ENCODE data around the gene SLC41A3. TPM values are rescaled to one million over a fixed set of nuclear protein-coding genes. Genes with fewer than 3 reads are reported as not detected.

Gene SLC41A3
- total and polyA plus RNA-seq, 2 of the 4 experiments (the other 2 are of a cell fraction): 30.5 to 43.5 TPM

DNA sequence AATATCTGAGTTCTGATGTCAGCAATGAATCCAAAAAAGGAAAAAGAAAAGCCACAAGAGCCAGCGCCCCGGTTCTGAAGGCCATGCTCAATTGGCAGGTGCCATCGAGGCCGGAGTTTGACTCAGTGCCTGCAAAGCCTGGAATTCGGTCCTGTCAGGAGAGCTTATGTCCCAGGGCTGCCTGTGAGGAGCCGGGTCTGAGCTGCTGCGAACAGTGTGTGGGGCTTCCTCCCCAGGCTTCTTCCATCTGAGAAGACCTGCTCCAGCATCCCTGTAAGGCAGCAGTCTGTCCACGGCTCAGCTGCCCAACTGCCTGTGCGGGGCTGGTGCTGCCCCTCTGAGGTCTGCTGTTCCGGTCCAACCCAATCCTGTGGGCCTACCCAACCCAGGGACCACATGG, 68.8 kb downstream of the SLC41A3 start:
- no peak overlapping the region for H4K91ac ChIP-seq (ENCODE audit: insufficient read depth, low read depth, low read length)
- TF ChIP-seq MAZ (IDR thresholded peaks at IDR 0.05; ENCODE audit: borderline replicate concordance, low read depth, low read length): no peak
- H2AFZ ChIP-seq (replicated peaks; ENCODE audit: low read length, poor library complexity): no peak overlapping the region
- no peak overlapping the region for H3K18ac ChIP-seq (ENCODE audit: low read depth, low read length)
- DNase-seq (no peak), ATAC-seq (ENCODE audit: low read depth) (no peak)
- intact Hi-C loops (cut with micrococcal nuclease) (no loop called here), in situ Hi-C loops (cut with MboI; ENCODE audit: low sequenced_read_pairs) (no loop called here), dilution Hi-C loops (cut with HindIII; ENCODE audit: low sequenced_read_pairs, unreplicated experiment) (no loop called here)
- H3K9ac ChIP-seq (ENCODE audit: low read depth, low read length): no peak overlapping the region
- H4K20me1 ChIP-seq (ENCODE audit: insufficient read depth, low read length): no peaks in the 10 kb centered on the region
- no peak overlapping the region for H4K8ac ChIP-seq (ENCODE audit: low read depth in 2 of 2, low read length in 2 of 2)
- no peaks in the 10 kb centered on the region for H3K9me3 ChIP-seq (ENCODE audit: control insufficient read depth, insufficient read depth, low read length)
- H3K27ac ChIP-seq (ENCODE audit: insufficient read depth, low read length): no peak overlapping the region
- H2BK15ac ChIP-seq (ENCODE audit: low read depth, low read length): no peak overlapping the region
- H3K14ac ChIP-seq (replicated peaks; ENCODE audit: low read depth, low read length): no peak overlapping the region
- H3K4me3 ChIP-seq (ENCODE audit: insufficient read depth, low read depth, low read length): no peak overlapping the region
- H3K4me2 ChIP-seq (ENCODE audit: low read depth, low read length): no peak overlapping the region
- POLR2A ChIA-PET (ENCODE audit: unreplicated experiment): no interaction called here
- WGBS, 2 experiments (ENCODE audit: extremely low coverage in 2 of 2, insufficient read length in 1 of 2): 88% methylated on average over 5 of the region's 10 CpGs; no CpG with 5 or more reads in 1 of the 2 experiments
- H3K4me1 ChIP-seq (ENCODE audit: control insufficient read depth, insufficient read depth, low read length): peaks cover 6% of the 10 kb centered on the region; the same call in 1 of the 2 replicates
- peaks cover 3% of the 10 kb centered on the region for H3K36me3 ChIP-seq (ENCODE audit: control insufficient read depth, insufficient read depth, low read length)
- CTCF ChIA-PET: no interaction called here
- H3K79me1 ChIP-seq (ENCODE audit: low read depth in 1 of 2, low read length in 2 of 2): no peaks in the 10 kb centered on the region
- H2AK5ac ChIP-seq (ENCODE audit: low read depth, low read length): no peak overlapping the region
- H2BK20ac ChIP-seq (ENCODE audit: low read depth, low read length): no peak overlapping the region
- H3K23ac ChIP-seq (ENCODE audit: low read depth, low read length): no peak overlapping the region
- no peak overlapping the region for H3K56ac ChIP-seq (ENCODE audit: extremely low read depth, insufficient read depth, low read length)
- no peak overlapping the region for H2BK5ac ChIP-seq (ENCODE audit: low read depth, low read length, poor library complexity, severe bottlenecking)
- no peaks in the 10 kb centered on the region for H3K27me3 ChIP-seq (ENCODE audit: control insufficient read depth, insufficient read depth, low read length)
- no peak overlapping the region for H4K5ac ChIP-seq (ENCODE audit: low read depth, low read length)
- no peak overlapping the region for H3K4ac ChIP-seq (ENCODE audit: low read depth, low read length)
- H2BK120ac ChIP-seq (ENCODE audit: low read depth, low read length): no peak overlapping the region
- BruUV-seq (replicated peaks): no TSS peak
- no peak overlapping the region for H2AK9ac ChIP-seq (replicated peaks; ENCODE audit: low read depth, low read length, poor library complexity)
- H3K9me1 ChIP-seq (ENCODE audit: insufficient read depth, low read length): peaks cover 3% of the 10 kb centered on the region; the same call in 1 of the 2 replicates

Measured in IMR-90 (cell line).